GM21423 (cell line): ENCODE results near the gene PIAS1.

Experiments
- ATAC-seq: cut with Tn5 transposase; IDR thresholded peaks from one replicate; pipeline ENCODE4 v1.9.1; 2021; ENCODE audit warnings: mild to moderate bottlenecking, moderate library complexity; ENCODE audit not compliant: unreplicated experiment

The PIAS1 gene

GRCh38 chr15:68061602-68062001 is 7.5 kb downstream of the PIAS1 start:
- no peak for ATAC-seq

DNA sequence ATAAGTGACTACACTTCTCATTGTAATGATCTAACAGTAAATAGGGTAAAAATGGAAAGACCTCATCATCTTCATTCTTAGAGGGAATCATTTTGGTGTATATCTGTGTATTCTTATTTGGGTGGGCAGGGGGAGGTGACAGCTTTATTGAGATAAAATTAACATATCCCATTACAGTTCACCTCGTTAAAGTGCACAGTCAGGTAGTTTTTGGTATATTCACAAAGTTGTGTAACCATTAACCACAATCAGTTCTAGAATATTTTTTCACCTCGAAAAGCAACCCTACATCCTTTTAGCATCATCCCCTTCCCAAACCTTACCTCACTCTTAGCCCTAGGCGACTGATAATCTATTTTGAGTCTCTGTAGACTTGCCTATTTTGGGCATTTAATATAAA is 8.1 kb downstream of the PIAS1 start:
- ATAC-seq: no peak

DNA sequence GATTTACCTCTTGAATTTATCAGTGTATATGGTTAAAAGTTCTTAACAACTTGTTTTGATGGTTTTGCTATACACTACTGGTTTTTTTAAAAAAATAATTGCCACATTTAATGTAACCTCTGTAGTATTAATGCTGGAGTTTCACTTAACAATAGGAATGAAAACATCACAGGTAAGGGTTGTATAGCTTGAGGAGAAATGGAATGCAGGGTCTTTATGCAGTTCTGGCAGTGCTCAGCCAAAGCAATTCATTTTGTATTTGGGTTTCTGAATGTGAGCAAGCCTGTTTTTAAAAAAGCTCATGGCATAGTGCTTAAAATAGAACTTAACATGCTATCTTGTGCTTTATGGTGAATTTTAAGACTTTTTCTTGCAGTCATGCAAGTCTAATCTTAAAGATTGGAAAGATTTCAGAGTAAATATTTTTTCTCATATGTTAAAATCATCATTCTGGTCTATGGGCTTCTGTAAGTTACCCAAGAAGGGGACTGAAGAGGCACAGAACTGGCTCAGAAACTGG is 8.9 kb downstream of the PIAS1 start:
- ATAC-seq: no peak

GRCh38 chr15:68063606-68064005 is 9.5 kb downstream of the PIAS1 start:
- no peak for ATAC-seq

DNA sequence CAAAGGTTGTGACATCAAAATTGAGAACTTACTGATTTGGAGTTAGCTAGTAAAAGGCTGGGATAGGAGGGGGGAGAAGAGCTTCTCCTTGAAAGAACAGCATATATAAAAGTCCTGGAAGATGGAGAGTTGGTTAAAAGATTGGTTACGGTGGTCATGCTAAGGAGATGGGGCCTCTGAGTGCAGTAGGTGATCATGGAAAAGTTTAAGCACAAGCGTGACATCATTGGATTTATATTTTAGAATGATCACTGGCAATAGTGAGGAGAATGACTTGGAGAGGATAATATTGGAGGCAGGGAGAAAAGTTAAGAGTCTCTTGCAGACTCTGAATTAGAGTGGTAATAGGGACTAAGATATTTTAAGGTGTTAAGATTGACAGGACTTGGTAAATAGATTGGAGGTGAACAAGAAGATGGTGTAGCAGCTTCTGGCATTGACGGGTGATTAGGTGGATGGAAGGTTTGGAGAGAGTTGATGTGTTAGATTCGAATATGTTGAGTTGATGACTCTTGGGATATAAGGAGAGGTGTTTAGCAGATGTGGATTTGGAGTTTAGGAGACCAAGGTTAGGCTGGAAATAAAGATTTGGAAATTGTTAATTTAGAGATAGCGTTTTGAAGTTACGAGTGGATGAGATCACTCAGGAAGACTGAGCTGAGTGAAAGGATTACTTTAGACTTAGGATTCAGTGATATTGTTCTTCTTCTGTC is 19.6 kb downstream of the PIAS1 start:
- ATAC-seq: no peak

GRCh38 chr15:68075764-68076385 is 21.8 kb downstream of the PIAS1 start:
- no peak for ATAC-seq

DNA sequence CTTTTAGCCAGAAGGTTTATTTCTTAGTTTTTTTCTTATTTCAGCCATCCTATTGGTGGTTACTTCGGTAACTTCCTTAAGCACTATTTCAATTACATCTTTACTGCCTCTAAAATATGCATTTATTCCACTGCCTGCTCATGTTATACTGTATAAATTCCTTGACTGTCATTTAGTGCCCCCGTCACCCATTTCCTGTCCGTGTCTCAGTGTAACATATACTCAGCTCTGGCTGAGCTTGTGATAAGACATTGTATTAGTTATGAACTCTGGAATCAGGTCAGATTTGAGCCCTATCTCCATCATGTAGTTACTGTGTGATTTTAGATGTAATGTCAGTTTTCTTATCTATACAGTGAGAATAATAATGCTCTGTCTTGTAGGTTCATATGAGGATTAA is 24.2 kb downstream of the PIAS1 start:
- no peak for ATAC-seq

DNA sequence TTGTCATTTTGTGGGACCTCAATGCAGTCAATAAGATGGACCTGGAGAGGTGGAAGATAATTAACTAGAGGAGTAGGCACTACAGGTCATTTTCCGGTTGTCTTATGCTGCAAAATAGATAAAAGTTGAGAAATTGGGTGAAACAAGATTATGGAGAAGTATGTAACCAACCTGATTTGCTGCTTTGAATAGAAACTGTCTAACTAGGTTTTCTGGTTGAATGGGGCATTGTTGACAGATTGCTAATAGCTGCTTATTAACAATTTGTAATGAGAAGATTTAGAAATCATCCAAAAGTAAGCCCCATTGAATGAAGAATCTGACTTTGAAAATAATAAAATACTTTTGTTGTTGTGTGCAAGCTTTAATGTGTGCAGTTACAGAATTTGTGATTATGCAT is 26.2 kb downstream of the PIAS1 start:
- no peak for ATAC-seq

DNA sequence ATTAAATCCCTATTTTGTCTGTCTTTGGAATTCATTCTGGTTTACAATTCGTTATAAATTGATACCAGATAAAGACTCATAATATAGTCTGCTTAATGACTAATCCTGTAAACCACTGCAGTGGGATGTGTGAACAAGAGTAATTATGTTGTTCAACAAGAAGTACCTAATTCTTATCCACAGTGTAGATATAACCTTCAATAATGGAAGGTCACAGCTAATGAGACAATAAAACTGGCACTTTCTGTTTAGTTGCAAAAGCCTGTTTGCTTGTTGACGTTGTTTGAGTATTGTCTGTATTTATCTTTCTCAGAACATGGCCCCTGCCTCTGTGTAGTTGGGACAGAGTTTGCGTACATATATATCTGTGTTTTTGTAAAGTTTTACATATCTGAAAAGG is 26.7 kb downstream of the PIAS1 start:
- ATAC-seq: no peak

GRCh38 chr15:68081869-68082505 is 27.9 kb downstream of the PIAS1 start:
- ATAC-seq: no peak

DNA sequence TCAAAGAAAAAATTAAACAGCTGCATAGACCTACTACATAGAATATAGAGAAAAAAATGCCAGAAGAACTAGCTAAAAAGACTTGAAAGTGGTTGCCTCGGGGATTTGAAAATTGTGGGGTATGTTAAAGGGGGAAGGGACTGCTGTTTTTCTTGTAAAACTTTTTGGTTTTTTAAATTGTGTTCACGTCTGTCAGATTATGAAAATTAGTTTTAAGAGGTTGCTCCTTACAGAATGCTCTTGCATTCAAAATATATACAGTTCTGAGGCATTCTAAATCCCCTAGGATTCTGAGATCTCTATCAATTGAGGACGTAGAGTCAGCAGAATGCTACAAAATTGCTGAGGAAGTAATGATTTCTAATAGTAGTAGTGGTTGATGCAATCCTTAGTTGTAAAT is 28.6 kb downstream of the PIAS1 start:
- ATAC-seq: no peak

GRCh38 chr15:68083463-68083862 is 29.3 kb downstream of the PIAS1 start:
- no peak for ATAC-seq

DNA sequence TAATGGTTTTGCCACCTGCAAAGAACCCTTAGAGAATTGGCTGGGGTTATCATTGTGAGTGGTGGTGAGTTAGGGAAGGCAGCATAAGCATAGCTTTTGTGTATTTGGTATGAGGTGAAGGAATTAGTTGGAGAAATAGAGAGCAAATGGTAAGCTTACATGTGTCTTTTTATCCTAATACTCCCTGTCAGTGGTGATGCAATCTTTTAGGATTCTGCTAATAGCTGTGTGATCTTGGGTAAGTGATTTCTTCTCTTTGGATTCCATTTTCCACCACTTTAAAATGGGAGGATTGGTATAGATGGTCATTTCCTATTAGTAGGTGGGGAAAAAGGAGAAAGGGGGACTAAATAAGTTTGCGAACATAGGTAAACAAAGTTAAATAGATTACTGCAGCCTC is 30.9 kb downstream of the PIAS1 start:
- no peak for ATAC-seq

GRCh38 chr15:68091743-68092142 is 37.6 kb downstream of the PIAS1 start:
- no peak for ATAC-seq

DNA sequence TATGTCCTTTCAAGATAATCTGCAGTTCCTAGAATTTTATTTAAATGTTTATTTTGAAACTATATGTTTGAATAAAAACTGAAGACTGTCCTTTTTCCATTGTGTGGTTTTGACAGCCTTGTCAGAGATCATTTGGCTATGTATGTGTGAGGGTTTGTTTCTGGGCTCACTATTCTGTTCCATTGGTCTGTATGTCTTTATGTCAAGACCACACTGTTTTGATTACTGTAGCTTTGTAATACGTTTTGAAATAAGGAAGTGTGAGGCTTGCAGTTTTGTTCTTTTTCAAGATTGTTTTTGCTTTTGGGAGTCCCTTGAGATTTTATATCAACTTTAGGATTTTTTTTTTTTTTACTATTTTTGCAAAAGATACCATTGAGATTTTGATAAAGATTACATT is 42.0 kb downstream of the PIAS1 start:
- ATAC-seq: no peak

DNA sequence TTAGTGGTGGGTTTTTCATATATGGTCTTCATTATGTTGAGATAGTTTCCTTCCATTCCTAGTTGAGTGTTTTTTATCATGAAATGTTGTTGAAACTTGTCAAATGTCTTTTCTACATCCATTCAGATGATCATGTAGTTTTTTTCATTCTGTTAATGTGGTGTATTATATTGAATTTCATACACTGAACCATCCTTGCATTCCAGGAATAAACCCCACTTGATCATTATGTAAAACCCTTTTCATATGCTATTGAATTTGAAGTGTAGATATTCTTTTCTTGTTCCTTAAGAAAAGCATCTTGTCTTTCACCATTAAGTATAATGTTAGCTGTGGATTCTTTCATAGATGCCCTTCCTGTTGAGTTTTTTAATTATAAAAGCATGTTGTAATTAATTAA is 42.9 kb downstream of the PIAS1 start:
- no peak for ATAC-seq

- ATAC-seq: no peak
Measured at GRCh38 chr15:68098465-68098864, 44.4 kb downstream of the PIAS1 start.

DNA sequence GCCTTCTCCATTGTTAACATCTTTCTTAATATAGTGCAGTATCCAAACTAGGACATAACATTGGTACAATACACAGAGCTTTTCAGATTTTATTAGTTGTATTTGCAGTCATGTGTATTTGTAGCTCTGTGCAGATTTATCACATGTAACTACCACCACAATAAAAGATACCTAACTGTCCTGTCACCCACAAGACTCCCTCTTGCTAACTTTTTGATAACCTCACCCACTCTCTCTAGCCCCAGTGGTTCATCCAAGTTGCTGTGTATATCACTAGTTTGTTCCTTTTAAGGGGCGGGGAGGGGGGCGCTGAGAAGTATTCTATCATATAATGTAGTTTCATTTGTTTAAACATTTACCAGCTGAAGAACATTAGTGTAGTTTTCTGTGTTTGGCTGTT is 46.1 kb downstream of the PIAS1 start:
- no peak for ATAC-seq

DNA sequence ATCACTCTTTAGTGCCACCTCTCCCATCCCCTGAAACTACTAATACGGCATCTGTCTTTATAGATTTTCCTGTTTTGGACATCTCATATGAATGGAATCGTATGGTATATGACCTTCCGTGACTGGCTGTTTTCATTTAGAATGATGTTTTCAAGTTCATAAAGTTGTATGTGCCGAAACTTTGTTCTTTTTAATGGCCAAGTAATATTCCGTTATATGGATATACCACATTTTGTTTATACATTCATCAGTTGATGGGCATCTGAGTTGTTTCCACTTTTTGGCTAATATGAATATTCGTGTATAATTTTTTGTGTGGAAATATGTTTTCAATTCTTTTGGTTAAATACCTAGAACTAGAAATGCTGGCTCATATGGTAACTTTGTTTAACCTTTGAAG is 49.5 kb downstream of the PIAS1 start:
- no peak for ATAC-seq

DNA sequence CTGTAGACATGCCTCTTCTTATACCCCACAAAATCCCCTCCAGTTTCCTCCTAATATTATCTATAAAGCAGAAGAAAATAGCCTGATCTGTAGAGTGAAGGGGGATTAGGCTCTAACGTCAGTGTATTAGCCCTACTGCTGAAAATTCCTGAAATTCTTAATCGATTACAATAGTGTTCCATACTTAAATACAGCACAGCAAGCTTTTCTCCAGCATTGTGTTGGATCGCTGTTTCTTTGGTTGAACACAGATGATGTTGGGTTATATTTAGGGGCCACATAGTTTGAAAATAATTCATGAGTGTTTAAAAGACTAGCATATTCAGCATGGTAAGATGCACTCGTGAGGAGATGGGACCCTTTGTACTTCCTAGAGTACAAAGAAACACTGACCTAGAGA is 52.5 kb downstream of the PIAS1 start:
- no peak for ATAC-seq

DNA sequence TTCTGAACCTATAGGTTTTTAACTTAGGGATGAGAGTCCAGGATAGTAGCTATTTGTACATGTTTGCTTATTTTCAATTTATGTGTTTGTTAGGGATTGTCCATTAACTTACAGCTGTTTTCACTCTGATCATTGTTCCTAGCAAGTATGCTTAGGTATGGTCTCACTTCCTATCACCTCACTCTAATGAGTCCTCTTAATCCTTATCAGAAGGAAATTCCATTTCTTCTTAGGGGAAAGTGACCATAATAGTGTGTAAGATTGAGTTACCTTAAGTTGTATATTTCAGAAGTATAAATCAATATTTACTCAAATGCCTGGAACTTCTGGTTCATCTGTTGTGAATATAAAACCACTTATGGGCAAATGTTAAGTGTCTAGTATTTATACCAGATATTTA is 53.0 kb downstream of the PIAS1 start:
- ATAC-seq: no peak

DNA sequence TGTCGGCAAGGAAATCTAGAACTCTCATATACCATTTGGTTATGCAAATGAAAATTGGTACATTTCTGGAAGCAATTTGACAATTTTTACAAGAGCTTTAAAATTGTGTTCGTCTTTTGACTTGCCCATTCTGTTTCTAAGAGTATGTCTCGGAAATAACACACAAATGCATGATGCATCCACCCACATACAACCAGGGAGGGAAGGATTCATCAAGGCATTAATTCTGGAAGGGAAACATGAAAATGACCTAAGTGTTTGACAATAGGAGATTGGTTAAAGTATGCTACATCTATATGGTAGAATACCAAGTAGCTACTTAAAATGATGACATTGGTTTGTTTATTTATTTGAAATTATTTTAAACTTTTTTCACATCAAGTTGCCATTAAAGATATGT is 58.6 kb downstream of the PIAS1 start:
- ATAC-seq: no peak
